ENCODE results near the gene MTCL1.

GRCh38 chr18:8695932-8696517 is 9.3 kb upstream of the MTCL1 start:
- no peak for TF ChIP-seq CTCF (IDR thresholded peaks at IDR 0.05)
- TF ChIP-seq POLR2A (IDR thresholded peaks at IDR 0.05), result no peak
